Measurements from ENCODE around the gene KCNH3.

Gene KCNH3

DNA sequence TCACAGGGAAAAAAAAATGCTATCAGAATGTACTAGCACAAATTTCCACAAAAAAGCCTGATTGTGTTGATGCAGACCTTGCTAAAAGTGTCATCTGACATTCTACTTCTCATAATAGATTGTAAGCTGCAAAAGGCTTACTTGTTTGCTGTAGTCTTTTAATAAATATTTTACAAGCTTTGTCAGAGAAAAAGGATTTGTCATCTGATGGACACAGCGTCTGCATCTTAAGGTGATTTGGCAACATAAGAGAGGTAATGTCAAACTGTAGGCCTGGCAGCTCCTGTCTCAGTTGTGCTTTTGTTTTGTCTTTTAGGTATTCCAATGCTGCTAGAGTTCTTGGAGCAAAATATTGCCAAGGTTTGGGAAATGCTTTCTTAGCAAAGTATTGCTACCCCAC is 26.3 kb upstream of the KCNH3 start:
- TF ChIP-seq, protein P1, sequence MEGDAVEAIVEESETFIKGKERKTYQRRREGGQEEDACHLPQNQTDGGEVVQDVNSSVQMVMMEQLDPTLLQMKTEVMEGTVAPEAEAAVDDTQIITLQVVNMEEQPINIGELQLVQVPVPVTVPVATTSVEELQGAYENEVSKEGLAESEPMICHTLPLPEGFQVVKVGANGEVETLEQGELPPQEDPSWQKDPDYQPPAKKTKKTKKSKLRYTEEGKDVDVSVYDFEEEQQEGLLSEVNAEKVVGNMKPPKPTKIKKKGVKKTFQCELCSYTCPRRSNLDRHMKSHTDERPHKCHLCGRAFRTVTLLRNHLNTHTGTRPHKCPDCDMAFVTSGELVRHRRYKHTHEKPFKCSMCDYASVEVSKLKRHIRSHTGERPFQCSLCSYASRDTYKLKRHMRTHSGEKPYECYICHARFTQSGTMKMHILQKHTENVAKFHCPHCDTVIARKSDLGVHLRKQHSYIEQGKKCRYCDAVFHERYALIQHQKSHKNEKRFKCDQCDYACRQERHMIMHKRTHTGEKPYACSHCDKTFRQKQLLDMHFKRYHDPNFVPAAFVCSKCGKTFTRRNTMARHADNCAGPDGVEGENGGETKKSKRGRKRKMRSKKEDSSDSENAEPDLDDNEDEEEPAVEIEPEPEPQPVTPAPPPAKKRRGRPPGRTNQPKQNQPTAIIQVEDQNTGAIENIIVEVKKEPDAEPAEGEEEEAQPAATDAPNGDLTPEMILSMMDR (IDR thresholded peaks at IDR 0.05; ENCODE audit: low read depth, low read length, missing control alignments): no peak
- no peak for DNase-seq (ENCODE audit: low read depth)

DNA sequence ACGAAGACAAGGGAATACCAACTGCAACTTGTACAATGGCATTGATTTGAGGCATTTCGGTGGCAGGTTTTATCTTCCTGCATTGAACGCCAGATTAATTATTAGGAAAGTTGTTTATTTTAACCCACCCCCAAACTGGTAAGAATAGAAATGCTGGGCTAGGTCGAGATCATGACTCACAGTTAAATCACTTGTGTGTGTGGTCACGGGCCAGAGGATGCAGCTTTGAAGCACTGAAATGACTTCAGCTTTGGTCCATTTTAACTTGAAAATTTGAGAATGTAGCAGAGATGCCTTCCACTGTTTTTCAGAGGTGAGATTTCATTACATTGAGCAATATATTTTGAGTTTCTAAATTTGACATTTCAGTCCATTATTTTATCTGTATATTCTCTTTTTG is 23.6 kb upstream of the KCNH3 start:
- DNase-seq (ENCODE audit: low read depth): no peak
- no peak overlapping the region for H3K4me3 ChIP-seq (ENCODE audit: low read depth, low read length)
- TF ChIP-seq, protein P1 (IDR thresholded peaks at IDR 0.05; ENCODE audit: low read depth, low read length, missing control alignments): no peak

More for the DNA sequence above, 26.3 kb upstream of the KCNH3 start:
- H3K4me3 ChIP-seq (ENCODE audit: low read depth, low read length): no peak overlapping the region

DNA sequence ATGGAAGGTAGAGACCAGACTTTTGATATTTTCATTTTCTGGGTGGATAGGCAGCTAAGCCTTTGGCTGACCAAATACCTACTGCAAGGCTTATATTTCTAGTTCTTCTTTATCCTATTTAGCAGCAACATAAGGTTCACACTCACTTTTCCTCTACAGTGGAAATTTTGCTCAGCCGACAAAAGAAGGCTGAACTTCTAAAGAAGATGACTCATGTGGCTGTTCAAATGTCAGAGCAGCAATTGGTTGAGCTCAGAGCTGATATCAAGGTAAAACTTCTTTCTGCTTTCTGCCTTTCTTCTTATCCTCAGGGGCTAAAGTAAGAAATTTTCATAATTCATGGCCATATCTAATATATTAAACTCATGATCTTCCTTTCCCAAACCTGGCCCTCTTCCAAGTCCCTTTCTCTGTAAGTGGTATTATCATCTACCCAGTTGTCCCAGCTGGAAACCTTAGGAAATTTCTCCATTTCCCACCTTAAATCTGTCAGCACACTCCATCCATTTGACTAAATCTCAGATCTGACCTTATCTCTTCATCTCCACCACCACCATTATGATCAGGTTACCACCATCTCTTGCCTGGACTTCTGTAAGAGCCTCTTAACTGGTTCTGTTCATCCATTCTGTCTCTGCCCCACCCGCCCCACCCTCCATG is 19.8 kb upstream of the KCNH3 start:
- DNase-seq (ENCODE audit: low read depth): no peak
- TF ChIP-seq, protein P1 (IDR thresholded peaks at IDR 0.05; ENCODE audit: low read depth, low read length, missing control alignments): no peak
- H3K4me3 ChIP-seq (ENCODE audit: low read depth, low read length): no peak overlapping the region

DNA sequence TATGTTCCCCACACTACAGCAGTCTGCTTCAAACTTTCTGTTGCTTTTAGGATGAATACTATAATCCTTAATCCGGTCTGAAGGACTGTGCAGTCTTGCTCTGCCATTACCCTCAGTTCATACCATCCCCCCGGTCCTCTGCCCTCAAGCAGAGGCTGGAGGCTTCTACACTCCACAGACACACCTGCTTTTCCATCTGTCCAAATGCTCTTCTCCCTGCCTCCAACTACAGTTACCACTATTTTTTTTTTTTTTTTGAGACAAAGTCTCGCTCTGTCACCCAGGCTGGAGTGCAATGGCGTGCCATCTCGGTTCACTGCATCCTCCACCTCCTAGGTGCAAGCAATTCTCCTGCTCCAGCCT is 19.3 kb upstream of the KCNH3 start:
- no peak for DNase-seq (ENCODE audit: low read depth)
- TF ChIP-seq, protein P1 (IDR thresholded peaks at IDR 0.05; ENCODE audit: low read depth, low read length, missing control alignments): no peak
- no peak overlapping the region for H3K4me3 ChIP-seq (ENCODE audit: low read depth, low read length)

DNA sequence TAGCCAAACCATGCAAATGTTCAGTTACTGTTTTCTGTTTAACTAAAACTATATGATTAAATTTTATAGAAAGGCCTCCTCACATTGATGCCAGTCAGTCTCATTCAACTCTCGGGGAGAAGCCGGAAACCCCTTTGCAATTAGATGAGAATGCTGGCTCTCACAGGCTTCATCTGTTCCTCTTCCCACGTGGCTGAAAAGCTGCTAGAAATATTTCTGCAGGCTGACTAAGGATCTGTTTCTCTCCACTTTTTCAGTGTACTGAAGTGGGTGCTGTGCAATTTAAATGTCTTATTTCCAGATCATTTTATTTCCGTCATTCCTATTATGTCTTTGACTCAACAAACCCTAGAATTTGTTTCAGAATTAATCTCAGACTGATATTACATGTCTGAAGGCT is 17.4 kb upstream of the KCNH3 start:
- TF ChIP-seq, protein P1 (IDR thresholded peaks at IDR 0.05; ENCODE audit: low read depth, low read length, missing control alignments): no peak
- DNase-seq (ENCODE audit: low read depth): no peak
- no peak overlapping the region for H3K4me3 ChIP-seq (ENCODE audit: low read depth, low read length)

DNA sequence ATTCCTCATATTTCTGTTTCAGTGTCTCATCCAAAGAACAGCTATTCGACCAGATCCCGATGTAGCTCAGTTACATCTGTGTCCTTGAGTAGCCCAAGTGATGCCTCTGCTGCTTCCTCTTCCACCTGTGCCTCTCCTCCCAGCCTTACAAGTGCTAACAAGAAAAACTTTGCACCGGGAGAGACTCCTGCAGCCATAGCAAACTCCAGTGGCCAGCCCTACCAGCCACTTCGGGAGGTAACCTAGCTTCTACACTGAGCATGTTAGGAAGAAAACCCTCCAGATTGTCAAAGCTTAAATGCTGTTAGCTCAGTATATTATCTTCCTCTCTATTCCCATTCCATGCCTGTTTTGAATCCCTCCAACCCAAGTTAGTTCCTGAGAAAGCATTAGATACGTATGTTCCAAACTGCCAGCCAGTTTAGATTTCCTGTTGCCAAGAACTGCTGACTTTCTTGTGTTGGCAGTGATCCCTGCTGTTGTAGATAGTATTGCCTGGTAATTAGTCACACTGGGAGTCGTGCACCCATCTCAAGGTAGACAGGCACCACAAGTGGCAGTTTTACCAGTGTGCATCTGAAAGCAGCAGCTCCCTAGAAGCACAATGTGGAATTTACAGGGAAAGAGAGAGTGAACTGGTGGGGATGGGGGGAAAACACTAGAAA is 14.0 kb upstream of the KCNH3 start:
- no peak overlapping the region for H3K4me3 ChIP-seq (ENCODE audit: low read depth, low read length)
- no peak for DNase-seq (ENCODE audit: low read depth)
- TF ChIP-seq, protein P1 (IDR thresholded peaks at IDR 0.05; ENCODE audit: low read depth, low read length, missing control alignments): no peak

DNA sequence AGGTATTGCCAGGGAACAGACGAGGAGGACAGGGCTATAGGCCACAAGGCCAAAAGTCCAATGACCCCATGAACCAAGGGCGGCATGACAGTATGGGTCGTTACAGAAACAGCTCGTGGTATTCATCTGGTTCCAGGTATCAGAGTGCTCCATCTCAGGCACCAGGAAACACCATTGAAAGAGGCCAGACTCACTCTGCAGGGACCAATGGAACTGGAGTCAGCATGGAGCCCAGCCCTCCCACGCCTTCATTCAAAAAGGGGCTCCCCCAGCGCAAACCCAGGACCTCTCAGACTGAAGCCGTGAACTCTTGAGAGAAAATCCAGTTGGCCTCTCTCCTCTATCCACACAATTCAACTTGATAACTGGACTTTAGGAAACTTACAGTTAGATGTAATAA is 12.9 kb upstream of the KCNH3 start:
- TF ChIP-seq, protein P1 (IDR thresholded peaks at IDR 0.05; ENCODE audit: low read depth, low read length, missing control alignments): no peak
- no peak overlapping the region for H3K4me3 ChIP-seq (ENCODE audit: low read depth, low read length)
- no peak for DNase-seq (ENCODE audit: low read depth)

Measured in GM12864 (cell line).